ENCODE measurements around the gene PPP1R27.

The PPP1R27 gene

GRCh38 chr17:81821603-81822311, 13.1 kb downstream of the PPP1R27 start:
- DNase-seq (ENCODE audit: low read depth, low spot score): peak; percentile 65

GRCh38 chr17:81821147-81821546, 13.7 kb downstream of the PPP1R27 start:
- DNase-seq (ENCODE audit: low read depth, low spot score): no peak

GRCh38 chr17:81819708-81820107, 15.1 kb downstream of the PPP1R27 start:
- no peak for DNase-seq (ENCODE audit: low read depth, low spot score)

- DNase-seq (ENCODE audit: low read depth, low spot score): no peak
Observed at GRCh38 chr17:81817758-81818147, 17.1 kb downstream of the PPP1R27 start.

- no peak for DNase-seq (ENCODE audit: low read depth, low spot score)
Observed at GRCh38 chr17:81815646-81815986, 19.2 kb downstream of the PPP1R27 start.

- DNase-seq (ENCODE audit: low read depth, low spot score): peak; percentile 55
Observed at GRCh38 chr17:81814748-81815645, 19.9 kb downstream of the PPP1R27 start.

- DNase-seq (ENCODE audit: low read depth, low spot score): no peak
Observed at GRCh38 chr17:81813861-81814683, 20.8 kb downstream of the PPP1R27 start.

GRCh38 chr17:81813371-81813684, 21.5 kb downstream of the PPP1R27 start:
- DNase-seq (ENCODE audit: low read depth, low spot score): no peak

GRCh38 chr17:81812571-81813370, 22.1 kb downstream of the PPP1R27 start:
- DNase-seq (ENCODE audit: low read depth, low spot score): no peak

- no peak for DNase-seq (ENCODE audit: low read depth, low spot score)
Observed at GRCh38 chr17:81811705-81812570, 22.9 kb downstream of the PPP1R27 start.

- DNase-seq (ENCODE audit: low read depth, low spot score): no peak
Observed at GRCh38 chr17:81810892-81811704, 23.8 kb downstream of the PPP1R27 start.

- no peak for DNase-seq (ENCODE audit: low read depth, low spot score)
Observed at GRCh38 chr17:81810476-81810875, 24.4 kb downstream of the PPP1R27 start.

GRCh38 chr17:81809556-81809998, 25.3 kb downstream of the PPP1R27 start:
- DNase-seq (ENCODE audit: low read depth, low spot score): no peak

GRCh38 chr17:81808778-81809555, 25.9 kb downstream of the PPP1R27 start:
- no peak for DNase-seq (ENCODE audit: low read depth, low spot score)

GRCh38 chr17:81807839-81808238, 27.0 kb downstream of the PPP1R27 start:
- no peak for DNase-seq (ENCODE audit: low read depth, low spot score)

GRCh38 chr17:81807210-81807719, 27.6 kb downstream of the PPP1R27 start:
- DNase-seq (ENCODE audit: low read depth, low spot score): no peak

GRCh38 chr17:81806461-81807209, 28.2 kb downstream of the PPP1R27 start:
- no peak for DNase-seq (ENCODE audit: low read depth, low spot score)
